ENCODE measurements around the gene DOK5.

DOK5 gene

GRCh38 chr20:54618412-54618811, 143.0 kb downstream of the DOK5 start:
- DNase-seq (ENCODE audit: low read depth): no peak

- DNase-seq (ENCODE audit: low read depth): no peak
Observed at GRCh38 chr20:54619181-54619580, 143.8 kb downstream of the DOK5 start.

- no peak for DNase-seq (ENCODE audit: low read depth)
Observed at GRCh38 chr20:54619682-54620081, 144.3 kb downstream of the DOK5 start.

- DNase-seq (ENCODE audit: low read depth): no peak
Observed at GRCh38 chr20:54620611-54621010, 145.2 kb downstream of the DOK5 start.

GRCh38 chr20:54622333-54623295, 147.2 kb downstream of the DOK5 start:
- no peak for DNase-seq (ENCODE audit: low read depth)

- no peak for DNase-seq (ENCODE audit: low read depth)
Observed at GRCh38 chr20:54623991-54624569, 148.7 kb downstream of the DOK5 start.

- no peak for DNase-seq (ENCODE audit: low read depth)
Observed at GRCh38 chr20:54624706-54625390, 149.5 kb downstream of the DOK5 start.

GRCh38 chr20:54625497-54625896, 150.1 kb downstream of the DOK5 start:
- no peak for DNase-seq (ENCODE audit: low read depth)

GRCh38 chr20:54626126-54626525, 150.7 kb downstream of the DOK5 start:
- DNase-seq (ENCODE audit: low read depth): no peak

GRCh38 chr20:54629632-54630031, 154.2 kb downstream of the DOK5 start:
- DNase-seq (ENCODE audit: low read depth): no peak

- DNase-seq (ENCODE audit: low read depth): no peak
Observed at GRCh38 chr20:54630582-54630981, 155.2 kb downstream of the DOK5 start.

- DNase-seq (ENCODE audit: low read depth): no peak
Observed at GRCh38 chr20:54631059-54631458, 155.7 kb downstream of the DOK5 start.

- DNase-seq (ENCODE audit: low read depth): no peak
Observed at GRCh38 chr20:54633374-54634355, 158.3 kb downstream of the DOK5 start.

GRCh38 chr20:54636575-54636974, 161.2 kb downstream of the DOK5 start:
- no peak for DNase-seq (ENCODE audit: low read depth)

- DNase-seq (ENCODE audit: low read depth): no peak
Observed at GRCh38 chr20:54639941-54640340, 164.5 kb downstream of the DOK5 start.

GRCh38 chr20:54640800-54641199, 165.4 kb downstream of the DOK5 start:
- DNase-seq (ENCODE audit: low read depth): no peak

- DNase-seq (ENCODE audit: low read depth): no peak
Observed at GRCh38 chr20:54642864-54643667, 167.7 kb downstream of the DOK5 start.

GRCh38 chr20:54643761-54644160, 168.4 kb downstream of the DOK5 start:
- DNase-seq (ENCODE audit: low read depth): no peak

- DNase-seq (ENCODE audit: low read depth): no peak
Observed at GRCh38 chr20:54645445-54646155, 170.2 kb downstream of the DOK5 start.

- no peak for DNase-seq (ENCODE audit: low read depth)
Observed at GRCh38 chr20:54646156-54646517, 170.7 kb downstream of the DOK5 start.
